ENCODE measurements around the gene PFN4. TPM values are rescaled to one million over a fixed set of nuclear protein-coding genes. Genes with fewer than 3 reads are reported as not detected.
"Not testable (repeated sequence)": the region's sequence is repeated elsewhere in the genome, so short reads cannot be mapped to it uniquely, and the experiment has no call there.

The PFN4 gene
- total RNA-seq, 1 donor from 2014 or later: not detected

DNA sequence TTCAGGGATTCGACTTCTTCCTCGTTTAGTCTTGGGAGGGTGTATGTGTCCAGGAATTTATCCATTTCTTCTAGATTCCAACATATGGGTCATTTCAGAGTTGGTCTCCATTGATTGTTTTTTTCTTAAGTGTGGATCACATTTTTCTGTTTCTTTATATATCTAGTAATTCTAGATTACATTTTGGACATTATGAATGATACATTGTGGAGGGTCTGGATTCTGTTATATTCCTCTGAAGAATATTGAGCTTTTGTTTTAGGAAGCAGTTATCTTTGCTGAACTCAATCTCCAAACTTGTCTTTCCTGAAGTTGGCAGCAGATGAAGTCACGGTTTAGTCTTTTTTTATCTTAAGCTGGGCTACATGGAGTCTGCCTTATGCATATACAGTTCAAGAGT is 9.4 kb upstream of the PFN4 start:
- H3K4me3 Mint-ChIP-seq: no peak overlapping the region
- peaks cover 4% of the 10 kb centered on the region for H3K27me3 Mint-ChIP-seq (ENCODE audit: insufficient read depth)
- no peaks in the 10 kb centered on the region for H3K4me1 Mint-ChIP-seq (ENCODE audit: low read depth)
- peaks cover 13% of the 10 kb centered on the region for H3K9me3 Mint-ChIP-seq
- no peaks in the 10 kb centered on the region for H3K36me3 Mint-ChIP-seq (ENCODE audit: low read depth)
- intact Hi-C loops (cut with micrococcal nuclease): no loop called here
- no peak overlapping the region for H3K27ac Mint-ChIP-seq
- DNase-seq (ENCODE audit: low spot score): no peak

DNA sequence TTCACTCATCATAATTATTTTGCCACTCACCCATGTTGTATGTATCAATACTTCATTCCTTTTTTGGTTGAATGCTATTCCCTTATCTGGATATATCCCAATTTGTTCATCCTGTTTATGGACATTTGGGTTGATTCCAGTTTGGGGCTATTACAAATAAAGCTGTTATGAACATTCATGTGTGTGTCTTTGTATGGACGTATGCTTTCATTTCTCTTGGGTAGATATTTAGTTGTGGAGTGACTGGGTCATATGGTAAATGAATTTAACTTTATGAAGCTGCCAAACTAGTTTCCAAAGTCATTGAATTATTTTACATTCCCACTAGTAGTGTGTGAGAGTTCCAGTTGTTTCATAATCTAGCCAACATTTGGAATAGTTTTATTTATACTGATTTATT is 2.8 kb upstream of the PFN4 start:
- Mint-ChIP-seq H3K27me3 (ENCODE audit: insufficient read depth) (no peaks in the 10 kb centered on the region), H3K4me1 (ENCODE audit: low read depth) (peaks cover 15% of the 10 kb centered on the region), H3K9me3 (no peaks in the 10 kb centered on the region), H3K27ac (no peak overlapping the region), H3K36me3 (ENCODE audit: low read depth) (no peaks in the 10 kb centered on the region), H3K4me3 (no peak overlapping the region)
- no peak for DNase-seq (ENCODE audit: low spot score)
- intact Hi-C loops (cut with micrococcal nuclease): loop anchor here (10.0 kb wide), 1 partner anchor 239 kb away; the partner anchor contains the start of gene ITSN2

DNA sequence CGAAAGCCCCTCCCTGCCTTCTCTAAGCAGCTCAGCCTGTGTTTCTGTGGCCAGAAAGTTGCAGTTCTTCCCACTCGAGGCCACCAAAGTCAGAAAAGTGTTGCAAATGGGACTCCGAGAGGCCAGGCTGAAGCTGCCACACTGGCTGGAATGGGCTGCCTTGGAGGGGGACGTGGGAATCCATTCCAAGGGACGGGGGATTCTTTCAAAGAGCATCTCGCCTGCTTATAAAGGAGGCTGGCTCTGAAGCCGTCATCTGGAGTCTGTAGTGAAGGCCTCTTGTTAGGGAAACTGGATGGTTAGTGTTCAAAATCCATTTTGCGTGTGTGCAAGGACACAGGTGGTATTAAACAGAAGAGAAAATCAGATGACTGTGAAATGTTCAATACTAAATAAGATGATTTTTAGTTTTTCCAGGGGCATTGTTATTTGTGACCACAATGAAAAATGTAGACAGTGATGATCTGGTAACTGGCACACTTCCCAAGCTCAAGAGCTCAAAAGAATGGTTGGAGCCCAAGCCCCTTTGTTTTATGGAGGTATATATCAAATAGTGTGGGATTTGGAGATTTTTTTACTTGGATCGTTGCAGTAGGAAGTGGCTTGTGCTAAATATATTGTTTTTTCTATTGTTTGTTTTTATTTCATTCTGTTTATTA is 917 bp upstream of the PFN4 start:
- no peaks in the 10 kb centered on the region for H3K27me3 Mint-ChIP-seq (ENCODE audit: insufficient read depth)
- H3K4me1 Mint-ChIP-seq (ENCODE audit: low read depth): peaks cover 15% of the 10 kb centered on the region
- H3K4me3 Mint-ChIP-seq: peak overlapping the region; percentile 75
- no peaks in the 10 kb centered on the region for H3K36me3 Mint-ChIP-seq (ENCODE audit: low read depth)
- intact Hi-C loops (cut with micrococcal nuclease): loop anchor here (1.0 to 10.0 kb wide), 5 partner anchors 40 to 241 kb away; partner anchors contain the start of genes ATAD2B, ITSN2, SF3B6 and TP53I3
- no peaks in the 10 kb centered on the region for H3K9me3 Mint-ChIP-seq
- no peak for DNase-seq (ENCODE audit: low spot score)
- peak overlapping the region; percentile 48 for H3K27ac Mint-ChIP-seq

DNA sequence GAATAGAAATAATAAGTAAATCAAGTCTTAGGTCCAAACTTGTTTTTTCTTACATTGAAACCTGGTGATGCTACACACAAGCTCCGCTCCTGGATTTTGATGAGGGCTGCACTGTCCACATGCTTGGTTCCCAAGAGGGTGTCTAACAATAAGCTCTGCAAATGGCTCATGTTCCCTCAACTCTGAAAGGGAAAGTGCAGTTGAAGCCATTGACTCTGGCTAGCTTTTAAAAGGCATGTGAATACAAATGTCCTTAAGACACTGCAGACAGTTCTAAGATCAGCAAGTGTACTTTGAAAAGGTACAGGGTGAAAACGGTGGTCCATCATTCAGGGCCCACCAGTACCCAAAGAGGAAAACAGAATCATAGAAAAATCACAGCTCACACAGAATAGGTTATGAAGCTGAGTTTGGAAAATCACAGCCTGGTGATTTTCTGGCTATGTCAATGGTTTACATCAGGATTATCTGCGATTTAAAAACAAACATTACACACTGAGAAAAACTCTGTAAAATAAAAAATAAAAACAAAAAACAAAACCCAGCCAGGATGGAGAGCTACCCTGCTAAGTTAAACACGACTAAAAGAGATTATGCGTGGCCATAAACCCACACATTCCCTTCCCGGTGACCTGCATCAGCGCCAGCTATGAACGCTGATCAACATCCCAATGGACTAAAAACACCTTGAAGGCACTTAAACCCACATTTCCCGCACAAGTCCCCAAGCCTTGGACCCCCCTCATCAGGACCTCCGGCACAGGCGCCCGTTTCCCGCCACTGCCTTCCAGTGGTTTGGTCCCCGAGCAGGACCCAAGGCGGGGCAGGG is 554 bp downstream of the PFN4 start:
- intact Hi-C loops (cut with micrococcal nuclease): loop anchor here (1.0 to 10.0 kb wide), 5 partner anchors 38 to 242 kb away; partner anchors contain the start of genes ATAD2B, ITSN2, SF3B6 and TP53I3
- DNase-seq (ENCODE audit: low spot score): no peak
- no peaks in the 10 kb centered on the region for H3K9me3 Mint-ChIP-seq
- H3K27me3 Mint-ChIP-seq (ENCODE audit: insufficient read depth): no peaks in the 10 kb centered on the region
- H3K4me1 Mint-ChIP-seq (ENCODE audit: low read depth): peaks cover 15% of the 10 kb centered on the region
- H3K36me3 Mint-ChIP-seq (ENCODE audit: low read depth): no peaks in the 10 kb centered on the region
- H3K27ac Mint-ChIP-seq: peak overlapping the region; percentile 86
- peak overlapping the region; percentile 85 for H3K4me3 Mint-ChIP-seq

DNA sequence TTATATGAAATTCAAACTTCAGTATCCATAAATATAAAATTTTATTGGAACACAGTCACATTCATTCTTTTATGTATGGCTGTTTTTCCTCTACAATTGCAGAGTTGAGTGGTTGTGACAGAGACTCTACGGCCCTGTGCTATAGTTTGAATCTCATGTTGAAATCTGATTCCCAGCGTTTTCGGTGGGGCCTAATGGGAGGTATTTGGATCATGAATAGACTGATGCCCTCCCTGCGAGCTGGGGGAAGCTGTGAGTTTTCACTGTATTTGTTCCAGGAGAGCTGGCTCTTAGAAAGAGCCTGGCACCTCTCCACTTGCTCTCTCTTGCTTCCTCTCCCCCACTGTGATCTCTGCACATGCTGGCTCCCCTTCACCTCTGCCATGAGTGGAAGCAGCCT is 1.7 kb downstream of the PFN4 start:
- Mint-ChIP-seq H3K27me3 (ENCODE audit: insufficient read depth) (peaks cover 2% of the 10 kb centered on the region), H3K4me3 (no peak overlapping the region), H3K36me3 (ENCODE audit: low read depth) (no peaks in the 10 kb centered on the region), H3K27ac (no peak overlapping the region), H3K4me1 (ENCODE audit: low read depth) (peaks cover 15% of the 10 kb centered on the region), H3K9me3 (no peaks in the 10 kb centered on the region)
- DNase-seq (ENCODE audit: low spot score): no peak
- intact Hi-C loops (cut with micrococcal nuclease): loop anchor here (10.0 kb wide), 1 partner anchor 243 kb away; the partner anchor contains the start of gene ITSN2

DNA sequence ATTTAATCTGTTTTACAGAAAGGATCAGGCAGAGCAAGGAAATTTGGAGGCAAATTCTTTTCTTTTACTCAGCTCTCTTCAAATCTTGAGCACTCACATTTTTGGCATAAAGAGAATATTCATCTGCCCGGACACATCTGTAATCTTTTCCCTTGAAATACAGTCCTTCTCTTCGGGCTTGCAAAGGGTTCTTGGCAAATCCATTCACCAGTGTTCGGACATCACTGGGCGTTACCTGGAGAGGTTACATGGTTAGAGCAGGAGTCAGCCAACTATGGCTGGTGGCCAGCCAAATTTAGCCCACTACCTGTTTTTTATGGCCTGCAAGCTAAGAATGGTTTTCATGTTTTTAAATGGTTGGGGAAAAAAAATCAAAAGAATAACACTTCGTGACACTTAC is 2.1 kb downstream of the PFN4 start:
- H3K4me3 Mint-ChIP-seq: no peak overlapping the region
- no peaks in the 10 kb centered on the region for H3K9me3 Mint-ChIP-seq
- peaks cover 15% of the 10 kb centered on the region for H3K4me1 Mint-ChIP-seq (ENCODE audit: low read depth)
- intact Hi-C loops (cut with micrococcal nuclease): loop anchor here (10.0 kb wide), 1 partner anchor 244 kb away; the partner anchor contains the start of gene ITSN2
- no peaks in the 10 kb centered on the region for H3K36me3 Mint-ChIP-seq (ENCODE audit: low read depth)
- H3K27me3 Mint-ChIP-seq (ENCODE audit: insufficient read depth): peaks cover 2% of the 10 kb centered on the region
- H3K27ac Mint-ChIP-seq: peak overlapping the region; percentile 40
- no peak for DNase-seq (ENCODE audit: low spot score)

DNA sequence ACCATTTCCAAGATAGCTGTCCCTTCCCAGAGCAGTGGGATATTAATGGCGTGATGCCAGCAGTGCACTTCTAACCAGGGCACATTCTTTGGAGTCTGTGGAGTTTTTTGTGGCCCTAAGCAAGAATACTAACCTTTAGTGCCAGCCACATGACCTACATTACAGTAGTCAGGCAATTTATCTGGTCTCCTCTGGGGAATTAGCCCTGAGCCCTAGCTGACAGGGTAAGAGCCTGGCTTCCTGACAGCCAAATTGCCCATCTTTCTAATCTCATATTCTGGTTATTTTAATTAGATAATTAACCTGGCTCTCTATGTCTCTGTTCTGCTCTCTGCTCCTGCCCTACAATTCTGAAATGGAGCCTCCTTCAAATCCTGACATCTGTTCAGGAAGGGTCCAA is 5.2 kb downstream of the PFN4 start:
- Mint-ChIP-seq H3K36me3 (ENCODE audit: low read depth) (no peaks in the 10 kb centered on the region), H3K27me3 (ENCODE audit: insufficient read depth) (peaks cover 2% of the 10 kb centered on the region), H3K27ac (no peak overlapping the region), H3K4me3 (no peak overlapping the region), H3K4me1 (ENCODE audit: low read depth) (peaks cover 6% of the 10 kb centered on the region), H3K9me3 (no peaks in the 10 kb centered on the region)
- DNase-seq (ENCODE audit: low spot score): no peak
- intact Hi-C loops (cut with micrococcal nuclease): no loop called here

DNA sequence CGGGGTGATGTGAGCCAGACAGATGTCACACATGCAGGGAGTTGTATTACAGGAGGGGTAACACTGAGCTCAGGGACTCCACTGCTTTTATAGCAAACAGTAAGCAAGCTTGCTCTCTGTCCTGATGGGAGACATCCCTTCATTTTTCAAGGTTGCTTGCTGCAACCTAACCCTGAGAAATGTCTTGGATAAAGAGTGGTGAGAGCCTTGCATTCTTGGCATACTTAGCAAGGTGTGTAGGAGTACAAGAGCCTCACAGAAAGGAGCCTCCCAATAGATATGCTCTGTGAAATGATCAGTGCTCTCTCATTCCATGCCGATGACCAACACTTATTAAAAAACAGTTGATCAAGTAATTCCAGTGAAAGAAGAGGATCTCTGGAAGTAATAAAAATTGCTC is 8.1 kb downstream of the PFN4 start:
- Mint-ChIP-seq H3K9me3 (no peaks in the 10 kb centered on the region), H3K36me3 (ENCODE audit: low read depth) (no peaks in the 10 kb centered on the region), H3K4me3 (no peak overlapping the region), H3K27ac (no peak overlapping the region), H3K4me1 (ENCODE audit: low read depth) (no peaks in the 10 kb centered on the region), H3K27me3 (ENCODE audit: insufficient read depth) (peaks cover 4% of the 10 kb centered on the region)
- DNase-seq (ENCODE audit: low spot score): no peak
- intact Hi-C loops (cut with micrococcal nuclease): no loop called here

DNA sequence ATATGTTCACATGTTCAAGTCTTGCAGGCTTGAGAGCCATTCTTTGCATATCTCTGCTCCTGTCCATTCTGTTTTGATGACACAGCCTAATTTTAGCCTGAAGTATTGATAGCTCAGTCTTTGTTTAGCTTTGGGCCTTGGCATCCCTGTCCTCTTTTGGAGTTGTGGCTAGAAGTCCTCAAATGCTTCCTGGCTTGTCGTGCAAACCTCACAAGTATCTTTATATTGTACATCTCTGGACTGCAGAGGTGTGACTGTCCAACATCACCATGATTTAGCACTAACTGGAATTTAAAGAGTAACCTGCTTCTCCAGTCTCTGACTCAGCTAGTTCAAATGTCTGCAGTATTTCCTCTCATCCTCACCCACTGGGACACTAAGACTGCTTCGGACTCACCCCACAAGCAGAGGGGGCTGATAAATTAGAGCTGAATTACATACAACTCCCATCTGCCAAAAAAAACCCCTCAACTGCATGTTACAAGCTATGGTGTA is 11.7 kb downstream of the PFN4 start:
- Mint-ChIP-seq H3K9me3 (peaks cover 29% of the 10 kb centered on the region), H3K4me1 (ENCODE audit: low read depth) (no peaks in the 10 kb centered on the region), H3K27ac (no peak overlapping the region), H3K36me3 (ENCODE audit: low read depth) (no peaks in the 10 kb centered on the region), H3K4me3 (no peak overlapping the region), H3K27me3 (ENCODE audit: insufficient read depth) (peaks cover 7% of the 10 kb centered on the region)
- intact Hi-C loops (cut with micrococcal nuclease): no loop called here
- no peak for DNase-seq (ENCODE audit: low spot score)

DNA sequence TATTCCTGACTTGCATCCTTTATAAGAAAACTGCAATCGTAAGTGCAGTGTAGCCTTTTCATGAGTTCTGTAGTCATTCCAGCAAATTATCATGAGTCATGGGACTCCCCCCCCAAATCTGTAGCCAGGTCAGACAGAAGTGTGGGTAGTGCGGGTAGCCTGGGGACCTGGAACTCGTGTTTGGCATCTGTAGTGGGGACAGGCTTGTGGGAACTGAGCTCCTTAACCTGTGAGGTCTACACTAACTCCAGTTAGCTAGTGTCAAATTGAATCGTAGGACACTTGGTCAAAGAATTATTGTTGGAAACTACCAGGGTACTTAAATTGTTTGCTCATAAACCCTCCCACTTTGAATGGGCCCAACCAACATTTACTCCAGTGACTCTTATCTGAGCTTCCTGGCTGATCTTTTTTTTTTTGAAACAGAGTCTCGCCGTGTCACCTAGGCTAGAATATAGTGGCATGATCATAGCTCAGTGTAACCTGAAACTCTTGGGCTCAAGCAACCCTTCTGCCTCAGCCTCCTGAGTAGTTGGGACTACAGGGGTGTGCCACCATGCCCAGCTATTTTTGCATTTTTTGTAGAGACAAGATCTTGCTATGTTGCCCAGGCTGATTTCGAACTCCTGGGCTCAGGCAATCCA is 12.4 kb downstream of the PFN4 start:
- intact Hi-C loops (cut with micrococcal nuclease): no loop called here
- Mint-ChIP-seq H3K27me3 (ENCODE audit: insufficient read depth) (peaks cover 7% of the 10 kb centered on the region), H3K27ac (no peak overlapping the region), H3K36me3 (ENCODE audit: low read depth) (no peaks in the 10 kb centered on the region), H3K4me3 (no peak overlapping the region), H3K4me1 (ENCODE audit: low read depth) (no peaks in the 10 kb centered on the region), H3K9me3 (peaks cover 30% of the 10 kb centered on the region)
- DNase-seq (ENCODE audit: low spot score): no peak

DNA sequence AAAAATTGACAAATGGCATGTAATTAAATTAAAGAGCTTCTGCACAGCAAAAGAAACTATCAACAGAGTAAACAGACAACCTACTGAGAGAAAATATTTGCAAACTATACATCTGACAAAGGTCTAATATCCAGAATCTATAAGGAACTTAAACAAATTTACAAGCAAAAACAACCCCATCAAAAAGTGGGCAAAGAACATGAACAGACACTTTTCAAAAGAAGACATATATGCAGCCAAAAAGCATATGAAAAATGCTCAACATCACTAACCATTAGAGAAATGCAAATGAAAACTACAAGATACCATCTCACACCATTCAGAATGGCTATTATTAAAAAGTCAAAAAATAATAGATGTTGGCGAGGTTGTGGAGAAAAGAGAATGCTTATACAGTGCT is 13.7 kb downstream of the PFN4 start:
- H3K4me3 Mint-ChIP-seq; H3K36me3 Mint-ChIP-seq (ENCODE audit: low read depth): not testable (repeated sequence)

DNA sequence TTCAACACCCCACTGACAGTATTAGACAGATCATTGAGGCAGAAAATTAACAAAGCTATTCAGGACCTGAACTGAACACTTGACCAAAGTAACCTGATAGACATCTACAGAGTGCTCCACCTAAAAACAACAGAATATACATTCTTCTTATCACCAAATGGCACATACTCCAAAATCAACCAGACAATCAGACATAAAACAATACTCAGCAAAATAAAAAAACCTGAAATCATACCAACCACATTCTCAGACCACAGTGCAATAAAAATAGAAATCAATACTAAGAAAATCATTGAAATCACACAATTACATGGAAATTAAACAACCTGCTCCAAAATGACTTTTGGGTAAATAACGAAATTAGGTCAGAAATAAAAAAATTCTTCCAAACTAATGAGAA is 15.8 kb downstream of the PFN4 start:
- H3K4me1 Mint-ChIP-seq (ENCODE audit: low read depth): no peaks in the 10 kb centered on the region

More for the DNA sequence above, 13.7 kb downstream of the PFN4 start:
- H3K4me1 Mint-ChIP-seq (ENCODE audit: low read depth); DNase-seq (ENCODE audit: low spot score); H3K27me3 Mint-ChIP-seq (ENCODE audit: insufficient read depth); intact Hi-C loops (cut with micrococcal nuclease); H3K27ac Mint-ChIP-seq: not testable (repeated sequence)
- H3K9me3 Mint-ChIP-seq: peaks cover 30% of the 10 kb centered on the region

More for the DNA sequence above, 15.8 kb downstream of the PFN4 start:
- Mint-ChIP-seq H3K36me3 (ENCODE audit: low read depth) (no peaks in the 10 kb centered on the region), H3K4me3 (no peak overlapping the region), H3K27me3 (ENCODE audit: insufficient read depth) (peaks cover 7% of the 10 kb centered on the region), H3K27ac (no peak overlapping the region), H3K9me3 (peaks cover 30% of the 10 kb centered on the region)
- no peak for DNase-seq (ENCODE audit: low spot score)
- intact Hi-C loops (cut with micrococcal nuclease): no loop called here
